ENCODE data around the gene CTDSP2. TPM values are rescaled to one million over a fixed set of nuclear protein-coding genes. Genes with fewer than 3 reads are reported as not detected.
"Not testable (repeated sequence)": the region's sequence is repeated elsewhere in the genome, so short reads cannot be mapped to it uniquely, and the experiment has no call there.

The CTDSP2 gene
- total RNA-seq, 4 donors from 2014 or later, result 151 to 190 (median 170) TPM

GRCh38 chr12:57888409-57889157, 42.1 kb upstream of the CTDSP2 start:
- H3K27me3 ChIP-seq, result no peaks in the 10 kb centered on the region
- peaks cover 6 to 78% (median 55%) of the 10 kb centered on the region in 3 donors for H3K4me1 ChIP-seq
- WGBS, 2 donors (ENCODE audit: low coverage in 1 of 2), result 21% methylated on average over 6 of the region's 15 CpGs; no CpG with 5 or more reads in 1 of the 2 donors
- peak overlapping the region; percentile 45 to 97 (median 96) for H3K27ac ChIP-seq
- no peak for ATAC-seq
- TF ChIP-seq, protein P1, sequence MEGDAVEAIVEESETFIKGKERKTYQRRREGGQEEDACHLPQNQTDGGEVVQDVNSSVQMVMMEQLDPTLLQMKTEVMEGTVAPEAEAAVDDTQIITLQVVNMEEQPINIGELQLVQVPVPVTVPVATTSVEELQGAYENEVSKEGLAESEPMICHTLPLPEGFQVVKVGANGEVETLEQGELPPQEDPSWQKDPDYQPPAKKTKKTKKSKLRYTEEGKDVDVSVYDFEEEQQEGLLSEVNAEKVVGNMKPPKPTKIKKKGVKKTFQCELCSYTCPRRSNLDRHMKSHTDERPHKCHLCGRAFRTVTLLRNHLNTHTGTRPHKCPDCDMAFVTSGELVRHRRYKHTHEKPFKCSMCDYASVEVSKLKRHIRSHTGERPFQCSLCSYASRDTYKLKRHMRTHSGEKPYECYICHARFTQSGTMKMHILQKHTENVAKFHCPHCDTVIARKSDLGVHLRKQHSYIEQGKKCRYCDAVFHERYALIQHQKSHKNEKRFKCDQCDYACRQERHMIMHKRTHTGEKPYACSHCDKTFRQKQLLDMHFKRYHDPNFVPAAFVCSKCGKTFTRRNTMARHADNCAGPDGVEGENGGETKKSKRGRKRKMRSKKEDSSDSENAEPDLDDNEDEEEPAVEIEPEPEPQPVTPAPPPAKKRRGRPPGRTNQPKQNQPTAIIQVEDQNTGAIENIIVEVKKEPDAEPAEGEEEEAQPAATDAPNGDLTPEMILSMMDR (IDR thresholded peaks at IDR 0.05), result no peak
- TF ChIP-seq EP300 (IDR thresholded peaks at IDR 0.05) (no peak), POLR2AphosphoS5 (IDR thresholded peaks at IDR 0.05) (peak; percentile 80)
- peak overlapping the region in 1 of 2 donors; percentile 24 for H3K4me3 ChIP-seq
- peaks cover 0 to 4% (median 0%) of the 10 kb centered on the region in 3 donors for H3K9me3 ChIP-seq
- H3K36me3 ChIP-seq, result no peaks in the 10 kb centered on the region

- WGBS, 2 donors (ENCODE audit: low coverage in 1 of 2), result 16 to 20% methylated on average over 1 to 6 of the region's 10 CpGs
- no peaks in the 10 kb centered on the region for H3K36me3 ChIP-seq
- H3K9me3 ChIP-seq, result peaks cover 0 to 4% (median 0%) of the 10 kb centered on the region in 3 donors
- ATAC-seq, result no peak
- TF ChIP-seq, protein P1 (IDR thresholded peaks at IDR 0.05), result no peak
- TF ChIP-seq EP300 (IDR thresholded peaks at IDR 0.05), result no peak
- no peak for TF ChIP-seq POLR2A (IDR thresholded peaks at IDR 0.05)
- TF ChIP-seq POLR2AphosphoS5 (IDR thresholded peaks at IDR 0.05), result no peak
- peak overlapping the region in 1 of 2 donors; percentile 13 for H3K4me3 ChIP-seq
- peaks cover 6 to 71% (median 48%) of the 10 kb centered on the region in 3 donors for H3K4me1 ChIP-seq
- H3K27me3 ChIP-seq, result no peaks in the 10 kb centered on the region
- H3K27ac ChIP-seq, result peak overlapping the region; percentile 45 to 97 (median 96)
Observed at GRCh38 chr12:57887631-57888408, 41.3 kb upstream of the CTDSP2 start.

DNA sequence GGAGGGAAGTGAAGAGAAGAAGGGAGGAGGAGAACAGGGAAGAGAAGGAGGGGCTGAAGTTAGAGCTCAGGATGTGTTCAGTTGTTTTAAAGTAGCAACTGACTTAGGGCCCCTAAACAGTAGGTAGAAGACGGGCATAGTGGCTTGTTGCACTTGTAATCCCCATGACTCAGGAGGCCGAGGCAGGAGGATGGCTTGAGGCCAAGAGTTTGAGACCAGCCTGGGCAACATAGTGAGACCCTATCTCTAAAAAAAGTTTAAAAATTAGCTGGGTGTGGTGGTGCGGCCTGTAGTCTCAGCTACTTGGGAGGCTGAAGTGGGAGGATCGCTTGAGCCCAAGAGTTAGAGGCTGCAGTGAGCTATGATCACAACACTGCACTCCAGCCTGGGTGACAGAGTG, 40.4 kb upstream of the CTDSP2 start:
- 76 to 100% methylated on average over 2 to 4 of the region's 4 CpGs for WGBS, 2 donors (ENCODE audit: low coverage in 1 of 2)

DNA sequence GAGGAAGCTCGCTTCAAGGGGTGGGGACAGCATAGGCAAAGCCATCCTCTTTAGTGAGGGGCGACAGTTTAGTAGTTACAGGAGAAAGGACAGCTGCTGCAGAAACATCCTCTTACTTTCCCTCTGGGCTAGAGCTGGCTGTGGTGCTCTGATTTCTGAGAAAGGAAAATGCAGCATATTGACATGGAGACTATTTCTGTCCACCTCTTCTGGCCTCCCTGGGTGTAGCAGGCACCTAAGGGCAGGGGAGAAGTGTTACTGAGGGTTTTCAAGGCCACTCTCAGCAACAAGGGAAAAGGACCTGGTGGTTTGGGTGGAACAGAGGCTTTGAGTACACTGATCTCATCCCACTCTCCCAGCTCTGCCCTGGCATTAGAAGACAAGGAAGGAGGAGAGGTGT, 40.0 kb upstream of the CTDSP2 start:
- no peak for ATAC-seq
- TF ChIP-seq POLR2A (IDR thresholded peaks at IDR 0.05), result no peak
- TF ChIP-seq, protein P1 (IDR thresholded peaks at IDR 0.05), result no peak
- TF ChIP-seq POLR2AphosphoS5 (IDR thresholded peaks at IDR 0.05), result no peak
- no peak for TF ChIP-seq EP300 (IDR thresholded peaks at IDR 0.05)
- H3K4me1 ChIP-seq, result peaks cover 6 to 58% (median 37%) of the 10 kb centered on the region in 3 donors
- peaks cover 0 to 4% (median 0%) of the 10 kb centered on the region in 3 donors for H3K9me3 ChIP-seq
- no peaks in the 10 kb centered on the region for H3K27me3 ChIP-seq
- H3K4me3 ChIP-seq, result no peak overlapping the region
- peak overlapping the region in 3 of 4 donors; percentile 95 to 97 (median 96) for H3K27ac ChIP-seq
- H3K36me3 ChIP-seq, result no peaks in the 10 kb centered on the region
- WGBS, 2 donors (ENCODE audit: low coverage in 1 of 2), result 40 to 79% methylated on average over 1 to 2 of the region's 2 CpGs

More for the DNA sequence above, 40.4 kb upstream of the CTDSP2 start:
- H3K4me3 ChIP-seq, ATAC-seq, H3K9me3 ChIP-seq, H3K27me3 ChIP-seq, H3K36me3 ChIP-seq: not testable (repeated sequence)
- peak overlapping the region in 3 of 4 donors; percentile 95 to 97 (median 96) for H3K27ac ChIP-seq
- H3K4me1 ChIP-seq, result peaks cover 6 to 62% (median 39%) of the 10 kb centered on the region in 3 donors

DNA sequence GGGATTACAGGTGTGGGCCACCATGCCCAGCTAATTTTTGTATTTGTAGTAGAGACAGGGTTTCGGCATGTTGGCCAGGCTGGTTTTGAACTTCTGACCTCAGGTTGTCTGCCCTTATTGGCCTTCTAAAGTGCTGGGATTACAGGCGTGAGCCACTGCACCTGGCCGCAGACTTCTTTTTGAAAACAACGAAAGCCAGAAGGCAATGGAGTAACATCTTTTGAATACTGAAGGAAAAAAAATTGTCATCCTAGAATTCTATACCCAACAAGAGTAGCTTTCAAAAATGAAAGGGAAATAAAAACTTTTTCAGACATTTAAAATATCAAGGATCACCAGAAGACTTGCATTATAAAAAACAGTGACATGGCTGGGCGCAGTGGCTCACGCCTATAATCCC, 38.7 kb upstream of the CTDSP2 start:
- Histone ChIP-seq H3K27ac (no peak overlapping the region), H3K4me3 (no peak overlapping the region), H3K9me3 (peaks cover 0 to 4% (median 0%) of the 10 kb centered on the region in 3 donors), H3K4me1 (peaks cover 6 to 44% (median 26%) of the 10 kb centered on the region in 3 donors), H3K36me3 (no peaks in the 10 kb centered on the region), H3K27me3 (no peaks in the 10 kb centered on the region)
- no peak for ATAC-seq
- TF ChIP-seq POLR2A (IDR thresholded peaks at IDR 0.05) (no peak), EP300 (IDR thresholded peaks at IDR 0.05) (no peak), POLR2AphosphoS5 (IDR thresholded peaks at IDR 0.05) (no peak)
- TF ChIP-seq, protein P1 (IDR thresholded peaks at IDR 0.05), result no peak
- 62 to 100% methylated on average over 2 of the region's 6 CpGs for WGBS, 2 donors (ENCODE audit: low coverage in 1 of 2)

Data from gastroesophageal sphincter (tissue), 4 donors.